ENCODE data around the gene KRT6C.

DNA sequence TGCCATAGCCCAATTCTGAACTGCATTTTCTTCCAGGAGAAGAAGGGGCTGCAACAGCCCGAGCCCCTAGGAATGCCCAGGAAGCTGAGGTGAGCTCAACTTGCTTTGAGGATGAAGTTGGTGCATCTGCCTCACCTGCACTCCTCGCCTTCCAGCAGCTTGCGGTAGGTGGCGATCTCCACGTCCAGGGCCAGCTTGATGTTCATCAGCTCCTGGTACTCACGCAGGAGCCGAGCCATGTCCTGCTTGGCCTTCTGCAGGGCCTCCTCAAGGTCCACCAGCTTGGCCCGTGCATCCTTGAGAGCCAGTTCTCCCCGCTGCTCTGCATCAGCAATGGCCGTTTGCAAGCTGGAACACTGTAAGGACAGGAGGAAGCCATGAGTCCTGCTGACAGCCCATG lies 45.5 kb downstream of the KRT6C start:
- TF ChIP-seq EZH2 (IDR thresholded peaks at IDR 0.05; ENCODE audit: insufficient read depth, poor library complexity, severe bottlenecking) (no peak), EZH2phosphoT487 (IDR thresholded peaks at IDR 0.05; ENCODE audit: insufficient read depth, low read depth) (no peak)
